Naive thymus-derived CD4-positive, alpha-beta T cell (primary cell): ENCODE data around the gene EIPR1. TPM values are rescaled to one million over a fixed set of nuclear protein-coding genes. Genes with fewer than 3 reads are reported as not detected.
A peak's percentile ranks its signal among the peaks of the same experiment; 100 is the strongest.

ENCODE experiments used
- ATAC-seq: fragments of 150-1000 bp; cut with Tn5 transposase; 2 replicates; pipeline ENCODE4 v1.10.0; 2021; ENCODE audit warnings: mild to moderate bottlenecking, moderate library complexity
- CTCF ChIA-PET: fragments of 350-600 bp; sonication (Branson Sonifier 250); formaldehyde crosslinking; loops from one replicate; lab custom pipeline; 2021; ENCODE audit warnings: antibody characterized with exemption; lab: Charles Lee
- POLR2A ChIA-PET: fragments of 350-600 bp; sonication (Branson Sonifier 250); formaldehyde crosslinking; loops from one replicate; lab custom pipeline; 2021; ENCODE audit warnings: antibody characterized with exemption, inconsistent platforms; lab: Charles Lee
- DNase-seq, 9 donors: peaks; one replicate each; pipeline versions ENCODE4 v3.0.0 to v3.0.0-alpha.2; 2020 to 2022; ENCODE audit warnings: mixed read lengths in 1 of 9
- H3K27ac ChIP-seq: one replicate; pipeline ENCODE4 v1.7.0; 2013; ENCODE audit warnings: mild to moderate bottlenecking, low read depth, low read length, moderate library complexity
- H3K27me3 ChIP-seq, 2 donors: one replicate each; pipeline ENCODE4 v1.7.0; 2013; ENCODE audit warnings: low read length in 2 of 2, mild to moderate bottlenecking in 2 of 2, moderate library complexity in 2 of 2; ENCODE audit not compliant: control insufficient read depth in 2 of 2, insufficient read depth in 2 of 2
- H3K36me3 ChIP-seq, 3 experiments: 1 replicate in 2 of 3; 2 replicates in 1 of 3; pipeline ENCODE4 v1.7.0; 2013; ENCODE audit warnings: low read length in 3 of 3, mild to moderate bottlenecking in 3 of 3, moderate library complexity in 1 of 3; ENCODE audit not compliant: insufficient read depth in 3 of 3, control insufficient read depth in 2 of 3
- H3K4me1 ChIP-seq, 2 donors: one replicate each; pipeline ENCODE4 v1.7.0; 2013; ENCODE audit warnings: low read length in 2 of 2, mild to moderate bottlenecking in 2 of 2, moderate library complexity in 1 of 2; ENCODE audit not compliant: control insufficient read depth in 2 of 2, insufficient read depth in 2 of 2
- H3K4me3 ChIP-seq: 2 replicates; pipeline ENCODE4 v1.7.0; 2013; ENCODE audit warnings: mild to moderate bottlenecking, low read length
- H3K9me3 ChIP-seq, 3 experiments: 1 replicate in 2 of 3; 2 replicates in 1 of 3; pipeline ENCODE4 v1.7.0; 2013; ENCODE audit warnings: low read length in 3 of 3; ENCODE audit not compliant: control insufficient read depth in 2 of 3
- H3K27ac Mint-ChIP-seq, 9 donors: one replicate each; pipeline ENCODE4 v1.8.0; 2020 to 2022; ENCODE audit warnings: mixed read lengths in 9 of 9, mild to moderate bottlenecking in 8 of 9, moderate library complexity in 5 of 9, inconsistent platforms in 2 of 9
- H3K27me3 Mint-ChIP-seq, 5 donors: one replicate each; pipeline ENCODE4 v1.8.0; 2021 to 2022; ENCODE audit warnings: mixed read lengths in 5 of 5, mild to moderate bottlenecking in 1 of 5
- H3K36me3 Mint-ChIP-seq, 5 donors: one replicate each; pipeline ENCODE4 v1.8.0; 2020 to 2022; ENCODE audit warnings: mixed read lengths in 5 of 5, mild to moderate bottlenecking in 3 of 5, inconsistent platforms in 1 of 5
- H3K4me1 Mint-ChIP-seq, 7 donors: one replicate each; pipeline ENCODE4 v1.8.0; 2020 to 2022; ENCODE audit warnings: mixed read lengths in 7 of 7, mild to moderate bottlenecking in 3 of 7, inconsistent platforms in 1 of 7
- H3K4me3 Mint-ChIP-seq, 10 donors: one replicate each; pipeline ENCODE4 v1.8.0; 2020 to 2022; ENCODE audit warnings: mild to moderate bottlenecking in 10 of 10, mixed read lengths in 10 of 10, moderate library complexity in 6 of 10, inconsistent platforms in 2 of 10
- H3K9me3 Mint-ChIP-seq, 11 donors: one replicate each; pipeline ENCODE4 v1.8.0; 2020 to 2022; ENCODE audit warnings: mixed read lengths in 11 of 11, mild to moderate bottlenecking in 4 of 11, inconsistent platforms in 1 of 11, moderate library complexity in 1 of 11
- intact Hi-C, 2 donors: fragments of 100-400 bp; cut with micrococcal nuclease; formaldehyde crosslinking; loops; one replicate each; pipeline ENCODE4 v1.15.1; 2023
- polyA plus RNA-seq, 2 donors: library from polyadenylated mRNA; unstranded; fragments of 300-500 nt; fragmentation: Illumina TruSeq; gene quantifications; one replicate each; pipeline ENCODE4 v1.2.3, GENCODE V29; 2021
- total RNA-seq, 6 experiments: library from RNA in 5 of 6; stranded (reverse) in 5 of 6; gene quantifications; 1 replicate in 5 of 6; 2 replicates in 1 of 6; pipeline ENCODE4 v1.2.3 and lab custom pipeline; 2021 to 2026

EIPR1 gene
- total and polyA plus RNA-seq, 7 experiments from 2014 or later = 24.4 to 46.2 (median 27.3) TPM

DNA sequence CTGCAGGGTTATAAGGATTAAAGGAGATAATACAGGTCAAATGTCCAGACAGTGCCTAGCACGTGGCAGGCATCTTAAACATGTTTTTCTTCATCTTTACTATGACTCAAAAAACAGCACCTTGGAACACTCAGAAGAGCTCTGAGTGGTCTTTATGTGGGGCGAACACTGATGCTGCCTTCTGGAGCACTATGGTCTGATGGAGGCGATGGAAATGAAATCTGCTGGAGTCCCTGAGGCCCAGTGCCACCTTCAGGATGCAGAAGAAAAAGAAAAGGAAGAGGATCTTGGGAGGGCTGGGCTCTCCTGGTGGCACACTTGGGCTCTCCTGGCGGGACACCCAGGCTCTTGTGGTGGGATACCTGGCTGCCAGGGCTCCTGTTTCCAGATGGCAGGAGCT lies 171.8 kb downstream of the EIPR1 start:
- CTCF ChIA-PET = interaction anchor here (1.0 kb wide), 1 partner anchor 11 kb away, joined by 3 read pairs; no protein-coding TSS in a partner anchor

DNA sequence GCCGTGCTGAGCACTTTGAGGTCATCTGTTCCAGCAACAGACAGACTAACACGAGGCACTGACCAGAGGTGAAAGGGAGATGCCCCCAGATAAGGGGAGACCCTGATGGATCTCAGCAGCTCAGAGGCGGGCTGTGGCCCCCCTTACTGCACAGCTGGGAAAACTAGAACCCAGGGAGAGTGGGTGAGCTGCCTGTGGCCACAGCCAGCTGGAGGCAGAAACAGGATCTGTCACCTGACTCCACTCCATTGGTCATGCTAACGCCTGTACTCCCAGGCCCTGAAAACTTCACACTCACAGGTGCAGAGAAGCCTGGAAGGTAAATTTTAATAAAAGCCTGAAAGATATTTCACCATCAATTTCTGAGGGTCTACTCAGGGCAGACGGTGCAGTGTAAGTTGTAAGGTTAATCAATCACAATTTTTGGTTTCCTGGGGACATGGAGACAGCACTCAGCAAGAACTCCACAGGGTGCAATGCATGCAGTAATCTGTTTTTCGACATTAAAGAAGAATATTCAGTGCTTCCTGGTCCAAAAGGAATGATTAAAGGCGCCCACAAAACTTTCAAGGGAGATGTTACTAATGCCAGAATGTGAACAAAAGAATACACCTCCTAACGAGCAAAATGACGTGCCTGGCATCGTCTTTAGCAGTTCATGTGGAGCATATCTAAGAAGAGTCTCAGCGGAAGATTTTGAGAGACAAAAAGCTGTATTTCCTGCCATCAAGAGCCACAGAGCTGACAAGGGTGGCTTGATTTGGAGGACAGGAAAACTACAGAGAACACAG lies 173.4 kb downstream of the EIPR1 start:
- intact Hi-C loops = no loop called here
- no peak for ATAC-seq
- DNase-seq = peak in 3 of 9 donors; percentile 1 to 10 (median 10)
- Mint-ChIP-seq H3K27ac (peak overlapping the region in 7 of 9 donors; percentile 52 to 95 (median 79)), H3K4me1 (peaks cover 2 to 17% (median 8%) of the 10 kb centered on the region in 7 donors), H3K36me3 (peaks cover 0 to 32% (median 14%) of the 10 kb centered on the region in 5 donors), H3K9me3 (peaks cover 0 to 2% (median 0%) of the 10 kb centered on the region in 11 donors), H3K27me3 (no peaks in the 10 kb centered on the region), H3K4me3 (peak overlapping the region in 4 of 10 donors; percentile 9 to 55 (median 36))
- peaks cover 0 to 10% (median 0%) of the 10 kb centered on the region in 3 experiments for H3K36me3 ChIP-seq
- H3K27ac ChIP-seq = peak overlapping the region; percentile 37
- POLR2A ChIA-PET = no interaction called here
- H3K9me3 ChIP-seq = no peaks in the 10 kb centered on the region
- no peaks in the 10 kb centered on the region for H3K4me1 ChIP-seq
- H3K4me3 ChIP-seq = no peak overlapping the region
- no peaks in the 10 kb centered on the region for H3K27me3 ChIP-seq
- CTCF ChIA-PET = no interaction called here

More for the DNA sequence above, 171.8 kb downstream of the EIPR1 start:
- ATAC-seq = no peak
- Histone ChIP-seq H3K9me3 (no peaks in the 10 kb centered on the region), H3K27ac (no peak overlapping the region), H3K4me3 (no peak overlapping the region), H3K36me3 (peaks cover 0 to 10% (median 0%) of the 10 kb centered on the region in 3 experiments), H3K4me1 (no peaks in the 10 kb centered on the region), H3K27me3 (no peaks in the 10 kb centered on the region)
- peaks cover 0 to 35% (median 14%) of the 10 kb centered on the region in 5 donors for H3K36me3 Mint-ChIP-seq
- H3K4me1 Mint-ChIP-seq = peaks cover 2 to 17% (median 8%) of the 10 kb centered on the region in 7 donors
- H3K4me3 Mint-ChIP-seq = no peak overlapping the region
- H3K9me3 Mint-ChIP-seq = peaks cover 0 to 2% (median 0%) of the 10 kb centered on the region in 11 donors
- H3K27ac Mint-ChIP-seq = no peak overlapping the region
- no peaks in the 10 kb centered on the region for H3K27me3 Mint-ChIP-seq
- no peak for DNase-seq
- intact Hi-C loops = no loop called here
- POLR2A ChIA-PET = no interaction called here

DNA sequence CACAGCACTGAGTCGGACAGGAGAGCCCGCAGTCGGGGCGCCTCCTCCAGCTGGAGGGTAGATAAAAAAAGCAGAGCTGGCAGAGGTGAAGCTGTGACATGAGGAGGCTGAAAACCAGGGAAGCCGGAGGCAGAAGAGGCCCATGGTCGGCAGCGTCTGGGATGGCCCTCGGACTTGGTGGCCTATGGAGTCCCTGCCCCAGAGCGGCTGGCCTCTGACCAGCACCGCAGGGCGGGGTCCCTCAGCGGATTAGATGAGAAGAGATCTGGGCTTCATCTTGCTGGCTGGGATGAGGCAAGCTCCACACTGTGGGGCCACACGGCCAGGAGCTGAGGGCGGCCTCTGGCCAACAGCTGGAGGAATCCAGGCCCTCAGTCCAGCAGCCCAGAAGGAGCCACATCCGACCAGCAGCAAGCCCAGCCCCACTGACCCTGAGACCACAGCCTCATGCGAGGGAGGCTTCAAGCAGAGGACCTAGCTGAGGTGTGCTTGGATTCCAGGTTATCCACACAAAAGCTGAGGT lies 174.1 kb downstream of the EIPR1 start:
- Mint-ChIP-seq H3K4me1 (peaks cover 2 to 17% (median 8%) of the 10 kb centered on the region in 7 donors), H3K9me3 (peaks cover 0 to 2% (median 0%) of the 10 kb centered on the region in 11 donors), H3K36me3 (peaks cover 0 to 26% (median 8%) of the 10 kb centered on the region in 5 donors), H3K27me3 (no peaks in the 10 kb centered on the region), H3K4me3 (no peak overlapping the region), H3K27ac (peak overlapping the region in 1 of 9 donors; percentile 82)
- no peak overlapping the region for H3K4me3 ChIP-seq
- H3K27ac ChIP-seq = no peak overlapping the region
- DNase-seq (no peak), ATAC-seq (no peak)
- no peaks in the 10 kb centered on the region for H3K9me3 ChIP-seq
- intact Hi-C loops = no loop called here
- POLR2A ChIA-PET = no interaction called here
- no peaks in the 10 kb centered on the region for H3K4me1 ChIP-seq
- H3K27me3 ChIP-seq = no peaks in the 10 kb centered on the region
- H3K36me3 ChIP-seq = peaks cover 0 to 7% (median 0%) of the 10 kb centered on the region in 3 experiments
- CTCF ChIA-PET = no interaction called here

DNA sequence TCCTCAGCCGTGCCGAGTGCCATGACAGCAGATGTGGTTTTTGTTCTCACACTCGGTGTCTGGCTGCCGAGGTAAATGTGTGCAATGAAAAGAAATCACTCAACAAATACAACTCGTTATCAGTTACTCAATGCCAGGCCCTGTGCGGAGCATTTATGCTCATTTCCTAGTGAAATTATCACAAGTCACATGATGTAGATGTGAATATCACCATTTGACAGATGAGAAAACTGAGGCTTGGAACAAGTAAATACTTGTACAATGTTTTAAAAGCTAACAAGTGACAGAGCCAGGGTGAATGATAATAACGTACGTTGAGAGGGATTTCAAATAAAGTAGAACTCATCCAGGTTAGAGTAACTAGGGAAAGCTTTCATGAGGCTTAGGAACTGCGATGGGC lies 174.7 kb downstream of the EIPR1 start:
- CTCF ChIA-PET = interaction anchor here (1.2 kb wide), 1 partner anchor 13 kb away, joined by 3 read pairs; no protein-coding TSS in a partner anchor

DNA sequence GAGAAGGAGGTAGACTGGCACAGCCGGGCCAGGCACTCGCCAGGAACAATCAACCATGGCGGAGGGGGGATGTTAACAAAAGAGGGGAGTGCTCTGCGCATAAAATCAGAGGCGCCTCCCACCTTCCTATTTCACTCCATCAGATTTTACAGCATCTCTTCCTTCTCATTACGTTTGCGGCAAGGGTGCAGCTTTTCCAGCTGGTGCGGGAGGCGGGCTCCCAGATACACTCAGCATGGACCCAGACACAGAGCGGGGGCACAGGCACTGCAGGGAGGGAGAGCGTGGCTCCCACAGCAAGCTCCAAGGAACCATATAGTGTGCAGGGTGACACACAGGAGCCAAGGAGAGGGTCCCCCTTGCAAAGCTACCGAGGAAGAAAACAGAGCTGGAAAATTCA lies 176.3 kb downstream of the EIPR1 start:
- H3K9me3 Mint-ChIP-seq = peaks cover 0 to 2% (median 0%) of the 10 kb centered on the region in 11 donors

More for the DNA sequence above, 174.7 kb downstream of the EIPR1 start:
- intact Hi-C loops = no loop called here
- DNase-seq (no peak), ATAC-seq (no peak)
- Histone ChIP-seq H3K4me1 (no peaks in the 10 kb centered on the region), H3K36me3 (peaks cover 0 to under 1% (median 0%) of the 10 kb centered on the region in 3 experiments), H3K4me3 (no peak overlapping the region), H3K27me3 (no peaks in the 10 kb centered on the region), H3K9me3 (no peaks in the 10 kb centered on the region), H3K27ac (no peak overlapping the region)
- peak overlapping the region in 2 of 9 donors; percentile 17 to 82 for H3K27ac Mint-ChIP-seq
- POLR2A ChIA-PET = no interaction called here
- peaks cover 0 to 29% (median 8%) of the 10 kb centered on the region in 5 donors for H3K36me3 Mint-ChIP-seq
- H3K4me1 Mint-ChIP-seq = peaks cover 2 to 17% (median 8%) of the 10 kb centered on the region in 7 donors
- no peaks in the 10 kb centered on the region for H3K27me3 Mint-ChIP-seq
- peaks cover 0 to 2% (median 0%) of the 10 kb centered on the region in 11 donors for H3K9me3 Mint-ChIP-seq
- H3K4me3 Mint-ChIP-seq = no peak overlapping the region

DNA sequence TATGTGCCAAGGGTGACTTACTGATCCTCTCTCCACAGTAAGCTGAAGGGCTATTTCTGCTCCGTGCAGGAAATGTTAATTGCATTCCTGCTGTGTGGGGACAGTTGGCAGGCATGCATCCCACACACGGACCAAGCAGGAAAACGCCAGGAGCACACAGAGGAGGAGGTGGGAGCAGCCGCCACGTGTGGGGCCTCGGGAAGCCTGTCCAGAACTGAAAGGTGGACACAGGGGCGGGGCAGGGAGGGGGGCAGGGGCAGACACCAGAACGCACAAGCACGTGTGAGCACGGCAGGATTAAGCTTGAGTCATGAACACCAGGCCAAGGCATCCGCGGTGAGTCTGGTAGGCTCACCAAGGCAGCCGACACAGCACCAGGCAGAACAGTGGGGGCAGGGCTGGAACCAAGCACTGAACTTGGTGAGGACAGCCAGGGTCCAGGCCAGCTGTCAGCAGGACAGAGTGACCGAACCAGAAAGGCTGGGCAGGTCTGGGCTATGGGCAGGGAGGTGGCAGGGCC lies 177.1 kb downstream of the EIPR1 start:
- POLR2A ChIA-PET = no interaction called here
- peaks cover 2 to 14% (median 8%) of the 10 kb centered on the region in 7 donors for H3K4me1 Mint-ChIP-seq
- peaks cover 0 to 2% (median 0%) of the 10 kb centered on the region in 11 donors for H3K9me3 Mint-ChIP-seq
- no peak for ATAC-seq
- H3K27me3 ChIP-seq = no peaks in the 10 kb centered on the region
- intact Hi-C loops = no loop called here
- H3K27me3 Mint-ChIP-seq = no peaks in the 10 kb centered on the region
- CTCF ChIA-PET = no interaction called here
- DNase-seq = no peak
- no peaks in the 10 kb centered on the region for H3K9me3 ChIP-seq
- no peak overlapping the region for H3K27ac ChIP-seq
- H3K36me3 Mint-ChIP-seq = peaks cover 0 to 41% (median 11%) of the 10 kb centered on the region in 5 donors
- H3K27ac Mint-ChIP-seq = no peak overlapping the region
- H3K4me3 Mint-ChIP-seq = no peak overlapping the region
- peaks cover 0 to 20% (median 0%) of the 10 kb centered on the region in 3 experiments for H3K36me3 ChIP-seq
- no peak overlapping the region for H3K4me3 ChIP-seq
- no peaks in the 10 kb centered on the region for H3K4me1 ChIP-seq

More for the DNA sequence above, 176.3 kb downstream of the EIPR1 start:
- Mint-ChIP-seq H3K27ac (no peak overlapping the region), H3K4me3 (no peak overlapping the region), H3K4me1 (peaks cover 2 to 17% (median 8%) of the 10 kb centered on the region in 7 donors), H3K27me3 (no peaks in the 10 kb centered on the region), H3K36me3 (peaks cover 0 to 38% (median 15%) of the 10 kb centered on the region in 5 donors)
- intact Hi-C loops = no loop called here
- Histone ChIP-seq H3K4me1 (no peaks in the 10 kb centered on the region), H3K27ac (no peak overlapping the region), H3K27me3 (no peaks in the 10 kb centered on the region), H3K36me3 (peaks cover 0 to 13% (median 0%) of the 10 kb centered on the region in 3 experiments), H3K4me3 (no peak overlapping the region), H3K9me3 (no peaks in the 10 kb centered on the region)
- ChIA-PET CTCF (no interaction called here), POLR2A (interaction anchor here (1.1 kb wide), 1 partner anchor 14 kb away, joined by 3 read pairs; no protein-coding TSS in a partner anchor)
- DNase-seq = no peak
- no peak for ATAC-seq
